Type B pancreatic cell (in vitro differentiated cells): ENCODE measurements around the gene KIAA1671. TPM values are rescaled to one million over a fixed set of nuclear protein-coding genes. Genes with fewer than 3 reads are reported as not detected.

Source experiments
- DNase-seq: peaks from one replicate; pipeline ENCODE4 v3.0.0; 2021; ENCODE audit warnings: mixed read lengths; ENCODE audit not compliant: unreplicated experiment; ENCODE audit errors: extremely low spot score
- H3K27ac Mint-ChIP-seq: 2 replicates; pipeline ENCODE4 v1.8.0; 2021; ENCODE audit warnings: mild to moderate bottlenecking, mixed read lengths
- H3K27me3 Mint-ChIP-seq: 2 replicates; pipeline ENCODE4 v1.8.0; 2021; ENCODE audit warnings: mixed read lengths
- H3K36me3 Mint-ChIP-seq: 2 replicates; pipeline ENCODE4 v1.8.0; 2021; ENCODE audit warnings: mixed read lengths
- H3K4me1 Mint-ChIP-seq: one replicate; pipeline ENCODE4 v1.8.0; 2021; ENCODE audit warnings: mixed read lengths; ENCODE audit not compliant: unreplicated experiment
- H3K4me3 Mint-ChIP-seq: 2 replicates; pipeline ENCODE4 v1.8.0; 2021; ENCODE audit warnings: mild to moderate bottlenecking, mixed read lengths
- H3K9me3 Mint-ChIP-seq: 2 replicates; pipeline ENCODE4 v1.8.0; 2021; ENCODE audit warnings: mixed read lengths
- CTCF ChIP-seq: fragments of 200-600 bp; sonication (generic); conservative IDR thresholded peaks from 2 replicates; pipeline ENCODE4 v1.5.0; 2021; ENCODE audit warnings: antibody characterized with exemption, mild to moderate bottlenecking
- total RNA-seq: library from RNA; stranded (reverse); gene quantifications from 2 replicates; pipeline ENCODE4 v1.2.1, GENCODE V29; 2021; ENCODE audit warnings: low replicate concordance

Gene KIAA1671
- total RNA-seq, 1 donor from 2014 or later: 22.9 TPM

- peak overlapping the region; percentile 12 for H3K27ac Mint-ChIP-seq
- H3K4me3 Mint-ChIP-seq: no peak overlapping the region
- H3K36me3 Mint-ChIP-seq: no peaks in the 10 kb centered on the region
- H3K27me3 Mint-ChIP-seq: no peaks in the 10 kb centered on the region
- no peak for DNase-seq
- TF ChIP-seq CTCF: no peak
- no peaks in the 10 kb centered on the region for H3K4me1 Mint-ChIP-seq
- no peaks in the 10 kb centered on the region for H3K9me3 Mint-ChIP-seq
Observed at GRCh38 chr22:25154667-25154999, 202.1 kb downstream of the KIAA1671 start.

- no peak for TF ChIP-seq CTCF
- no peaks in the 10 kb centered on the region for H3K4me1 Mint-ChIP-seq
- H3K27ac Mint-ChIP-seq: no peak overlapping the region
- no peak overlapping the region for H3K4me3 Mint-ChIP-seq
- H3K27me3 Mint-ChIP-seq: no peaks in the 10 kb centered on the region
- H3K9me3 Mint-ChIP-seq: no peaks in the 10 kb centered on the region
- no peaks in the 10 kb centered on the region for H3K36me3 Mint-ChIP-seq
- DNase-seq: no peak
Observed at GRCh38 chr22:25156736-25157135, 204.2 kb downstream of the KIAA1671 start.

- Mint-ChIP-seq H3K27ac (no peak overlapping the region), H3K27me3 (no peaks in the 10 kb centered on the region)
Observed at GRCh38 chr22:25159028-25159427, 206.5 kb downstream of the KIAA1671 start.

GRCh38 chr22:25160120-25160996 is 207.8 kb downstream of the KIAA1671 start:
- H3K27me3 Mint-ChIP-seq: no peaks in the 10 kb centered on the region
- H3K27ac Mint-ChIP-seq: no peak overlapping the region
- H3K4me1 Mint-ChIP-seq: peaks cover 8% of the 10 kb centered on the region
- H3K4me3 Mint-ChIP-seq: no peak overlapping the region
- H3K36me3 Mint-ChIP-seq: no peaks in the 10 kb centered on the region
- no peak for DNase-seq
- TF ChIP-seq CTCF: no peak
- no peaks in the 10 kb centered on the region for H3K9me3 Mint-ChIP-seq

More at GRCh38 chr22:25159028-25159427, 206.5 kb downstream of the KIAA1671 start:
- Mint-ChIP-seq H3K4me3 (no peak overlapping the region), H3K36me3 (no peaks in the 10 kb centered on the region), H3K4me1 (no peaks in the 10 kb centered on the region), H3K9me3 (no peaks in the 10 kb centered on the region)
- no peak for TF ChIP-seq CTCF
- DNase-seq: no peak

GRCh38 chr22:25161017-25161915 is 208.8 kb downstream of the KIAA1671 start:
- Mint-ChIP-seq H3K9me3 (no peaks in the 10 kb centered on the region), H3K27ac (peak overlapping the region; percentile 49), H3K4me1 (peaks cover 14% of the 10 kb centered on the region), H3K36me3 (no peaks in the 10 kb centered on the region), H3K27me3 (no peaks in the 10 kb centered on the region), H3K4me3 (no peak overlapping the region)
- no peak for DNase-seq
- no peak for TF ChIP-seq CTCF
